ENCODE measurements around the gene BET1L.
"Not testable (repeated sequence)": the region's sequence is repeated elsewhere in the genome, so short reads cannot be mapped to it uniquely, and the experiment has no call there.

BET1L gene

DNA sequence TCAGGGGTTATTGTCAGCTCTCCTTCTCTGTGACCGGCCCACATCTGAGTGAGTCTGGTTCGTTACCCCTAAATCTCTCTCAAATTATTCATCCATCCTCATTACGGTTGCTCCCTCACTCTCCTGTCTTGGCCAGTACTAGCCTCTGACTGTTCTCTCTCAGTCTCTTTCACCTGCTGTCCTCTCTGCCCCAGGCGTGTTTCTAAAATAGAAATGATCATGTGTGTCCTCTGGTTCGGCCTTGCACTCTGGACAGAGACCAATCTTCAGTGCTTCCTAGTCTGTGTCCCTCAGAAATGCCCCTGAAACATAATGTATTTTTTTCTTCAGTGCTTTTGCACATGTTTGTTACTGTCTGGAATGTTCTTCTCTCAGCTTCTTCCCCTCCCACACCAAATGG is 34.4 kb upstream of the BET1L start:
- Histone ChIP-seq H3K27me3 (replicated peaks; ENCODE audit: control insufficient read depth, insufficient read depth, low read length) (no peaks in the 10 kb centered on the region), H3K4me3 (ENCODE audit: low read length) (no peak overlapping the region), H3K9me3 (ENCODE audit: control insufficient read depth, low read length) (no peaks in the 10 kb centered on the region), H3K4me1 (ENCODE audit: control insufficient read depth, insufficient read depth, low read length) (peaks cover 10% of the 10 kb centered on the region), H3K9ac (ENCODE audit: low read length) (no peak overlapping the region), H3K36me3 (ENCODE audit: control insufficient read depth, insufficient read depth, low read length, severe bottlenecking) (peaks cover 65% of the 10 kb centered on the region)
- DNase-seq (ENCODE audit: low read depth), result no peak

DNA sequence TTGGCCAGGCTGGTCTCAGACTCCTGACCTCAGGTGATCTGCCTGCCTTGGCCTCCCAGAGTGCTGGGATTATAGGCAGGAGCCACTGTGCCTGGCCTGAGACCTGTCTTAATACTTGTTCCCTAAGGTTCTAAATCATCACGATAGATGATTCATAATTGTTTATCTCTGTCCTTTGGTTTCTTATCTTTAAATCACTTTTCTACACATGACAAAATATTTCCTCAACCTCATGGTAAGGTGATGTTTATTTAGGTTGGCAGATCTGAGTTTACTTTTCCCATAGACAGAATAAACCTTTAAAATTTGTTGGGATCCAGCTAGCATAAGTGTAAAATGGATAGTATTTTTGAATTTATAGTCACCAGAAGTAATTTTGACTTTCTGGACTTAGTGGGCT is 33.1 kb upstream of the BET1L start:
- Histone ChIP-seq H3K9me3 (ENCODE audit: control insufficient read depth, low read length) (no peaks in the 10 kb centered on the region), H3K27me3 (replicated peaks; ENCODE audit: control insufficient read depth, insufficient read depth, low read length) (no peaks in the 10 kb centered on the region), H3K36me3 (ENCODE audit: control insufficient read depth, insufficient read depth, low read length, severe bottlenecking) (peaks cover 52% of the 10 kb centered on the region), H3K9ac (ENCODE audit: low read length) (no peak overlapping the region), H3K4me3 (ENCODE audit: low read length) (no peak overlapping the region), H3K4me1 (ENCODE audit: control insufficient read depth, insufficient read depth, low read length) (peaks cover 13% of the 10 kb centered on the region)
- no peak for DNase-seq (ENCODE audit: low read depth)

- not testable (repeated sequence) for H3K9me3 ChIP-seq (ENCODE audit: control insufficient read depth, low read length); DNase-seq (ENCODE audit: low read depth); H3K27me3 ChIP-seq (replicated peaks; ENCODE audit: control insufficient read depth, insufficient read depth, low read length)
- peak overlapping the region; percentile 91 for H3K9ac ChIP-seq (ENCODE audit: low read length)
- peaks cover 15% of the 10 kb centered on the region for H3K4me1 ChIP-seq (ENCODE audit: control insufficient read depth, insufficient read depth, low read length)
- H3K4me3 ChIP-seq (ENCODE audit: low read length), result peak overlapping the region; percentile 91
- peaks cover 32% of the 10 kb centered on the region for H3K36me3 ChIP-seq (ENCODE audit: control insufficient read depth, insufficient read depth, low read length, severe bottlenecking)
Measured at GRCh38 chr11:238346-238745, 31.1 kb upstream of the BET1L start.

DNA sequence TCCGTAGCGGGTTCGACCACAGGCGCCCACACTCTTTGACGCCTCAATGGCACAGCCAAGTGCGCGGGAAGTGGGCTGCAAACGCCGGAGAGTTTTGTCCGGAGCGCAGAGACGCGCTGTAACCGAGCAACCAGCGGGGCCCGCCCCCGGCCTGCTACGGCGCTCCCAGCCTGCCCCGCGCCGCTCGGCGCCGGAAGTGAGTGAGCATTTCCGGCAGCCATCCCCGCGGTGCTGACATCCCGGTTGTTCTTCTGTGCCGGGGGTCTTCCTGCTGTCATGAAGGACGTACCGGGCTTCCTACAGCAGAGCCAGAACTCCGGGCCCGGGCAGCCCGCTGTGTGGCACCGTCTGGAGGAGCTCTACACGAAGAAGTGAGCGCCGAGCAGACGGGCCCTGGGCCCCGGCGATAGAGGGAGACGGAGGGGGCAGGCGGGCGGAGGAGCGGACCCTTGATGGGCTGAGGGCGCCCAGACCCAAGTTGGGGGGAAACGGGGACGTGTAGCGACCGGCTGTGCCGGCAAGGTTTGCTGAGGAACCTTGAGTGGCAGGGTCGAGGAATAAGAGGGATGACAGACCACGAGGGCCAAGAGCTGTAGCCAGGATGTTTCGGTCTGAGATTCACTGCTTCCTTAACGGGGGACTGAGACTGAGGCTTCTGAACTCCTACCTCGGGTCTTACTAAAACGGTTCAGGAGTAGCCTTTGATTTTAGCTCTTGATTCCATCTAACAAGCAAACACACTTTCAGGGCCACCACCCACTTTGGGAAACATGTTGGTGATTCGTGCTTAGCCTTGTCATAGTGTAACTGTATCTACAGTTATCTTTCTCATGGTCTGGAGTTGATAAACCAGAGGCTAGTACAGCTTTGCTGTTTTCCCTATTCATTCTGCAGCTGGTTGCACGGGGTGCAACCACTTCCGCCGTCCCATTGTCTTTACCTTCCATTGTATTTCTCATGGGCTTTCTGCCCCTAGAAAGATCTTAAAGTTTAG is 29.9 kb upstream of the BET1L start, which contains the start of gene PSMD13:
PSMD13 (plus strand) TSS at position 203 of the 994 bp plus-strand sequence; CDS start at position 277, 74 bp downstream.
- H3K27me3 ChIP-seq (replicated peaks; ENCODE audit: control insufficient read depth, insufficient read depth, low read length), result no peaks in the 10 kb centered on the region
- peak; percentile 96 for DNase-seq (ENCODE audit: low read depth)
- H3K9me3 ChIP-seq (ENCODE audit: control insufficient read depth, low read length), result no peaks in the 10 kb centered on the region
- peak within 1 kb of the TSS; percentile 91 for H3K4me3 ChIP-seq (ENCODE audit: low read length)
- peak within 1 kb of the TSS; percentile 92 for H3K9ac ChIP-seq (ENCODE audit: low read length)
- H3K36me3 ChIP-seq (ENCODE audit: control insufficient read depth, insufficient read depth, low read length, severe bottlenecking), result peaks cover 20% of the 10 kb centered on the region
- peaks cover 15% of the 10 kb centered on the region for H3K4me1 ChIP-seq (ENCODE audit: control insufficient read depth, insufficient read depth, low read length)

DNA sequence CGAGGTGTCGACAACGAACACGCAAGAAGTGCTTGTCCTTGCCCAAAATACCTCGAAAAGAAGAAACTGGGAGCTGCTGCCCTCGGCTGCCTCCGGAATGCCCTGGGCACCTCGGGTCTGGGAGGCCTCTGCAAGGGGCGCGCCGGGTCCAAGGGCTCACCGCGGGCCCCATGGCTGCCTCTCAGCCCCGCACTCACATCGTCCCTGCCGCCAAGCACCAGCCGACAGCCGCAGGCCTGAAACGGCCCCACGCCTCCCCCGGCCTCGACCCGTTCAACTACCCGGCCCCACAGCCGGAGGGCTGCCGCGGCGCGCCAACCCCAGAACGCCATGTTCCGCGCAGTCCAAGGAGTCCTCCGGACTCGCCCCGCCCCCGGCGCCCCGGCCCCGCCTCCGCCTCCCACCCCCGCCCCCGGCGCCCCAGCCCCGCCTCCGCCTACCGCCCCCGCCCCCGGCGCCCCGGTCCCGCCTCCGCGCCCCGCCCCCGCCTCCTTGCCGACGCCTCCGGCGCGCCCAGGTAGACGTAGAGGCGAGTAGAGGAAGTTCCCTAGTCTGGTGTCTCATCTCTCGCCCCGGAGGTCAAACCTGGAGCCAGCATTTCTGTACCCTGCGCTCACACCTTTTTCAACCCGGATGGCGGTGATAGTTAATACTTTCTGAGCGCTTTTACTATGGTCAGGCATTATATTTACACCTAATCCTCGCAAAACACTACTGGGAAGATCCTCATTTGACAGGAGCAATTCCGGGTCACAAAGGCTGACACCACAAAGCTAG is 29.0 kb upstream of the BET1L start, which contains the start of gene SIRT3:
SIRT3 (minus strand) TSS at position 346 of the 777 bp plus-strand sequence; CDS start at position 332, 14 bp downstream.
- Histone ChIP-seq H3K9me3 (ENCODE audit: control insufficient read depth, low read length) (no peaks in the 10 kb centered on the region), H3K4me3 (ENCODE audit: low read length) (peak within 1 kb of the TSS; percentile 91), H3K9ac (ENCODE audit: low read length) (peak within 1 kb of the TSS; percentile 92), H3K36me3 (ENCODE audit: control insufficient read depth, insufficient read depth, low read length, severe bottlenecking) (peaks cover 11% of the 10 kb centered on the region), H3K4me1 (ENCODE audit: control insufficient read depth, insufficient read depth, low read length) (peaks cover 15% of the 10 kb centered on the region), H3K27me3 (replicated peaks; ENCODE audit: control insufficient read depth, insufficient read depth, low read length) (no peaks in the 10 kb centered on the region)
- DNase-seq (ENCODE audit: low read depth), result peak; percentile 90

GRCh38 chr11:235609-235996 is 28.4 kb upstream of the BET1L start:
- Histone ChIP-seq H3K4me3 (ENCODE audit: low read length) (peak overlapping the region; percentile 90), H3K4me1 (ENCODE audit: control insufficient read depth, insufficient read depth, low read length) (peaks cover 15% of the 10 kb centered on the region), H3K9ac (ENCODE audit: low read length) (peak overlapping the region; percentile 92), H3K9me3 (ENCODE audit: control insufficient read depth, low read length) (no peaks in the 10 kb centered on the region), H3K36me3 (ENCODE audit: control insufficient read depth, insufficient read depth, low read length, severe bottlenecking) (peaks cover 7% of the 10 kb centered on the region), H3K27me3 (replicated peaks; ENCODE audit: control insufficient read depth, insufficient read depth, low read length) (no peaks in the 10 kb centered on the region)
- DNase-seq (ENCODE audit: low read depth), result no peak

DNA sequence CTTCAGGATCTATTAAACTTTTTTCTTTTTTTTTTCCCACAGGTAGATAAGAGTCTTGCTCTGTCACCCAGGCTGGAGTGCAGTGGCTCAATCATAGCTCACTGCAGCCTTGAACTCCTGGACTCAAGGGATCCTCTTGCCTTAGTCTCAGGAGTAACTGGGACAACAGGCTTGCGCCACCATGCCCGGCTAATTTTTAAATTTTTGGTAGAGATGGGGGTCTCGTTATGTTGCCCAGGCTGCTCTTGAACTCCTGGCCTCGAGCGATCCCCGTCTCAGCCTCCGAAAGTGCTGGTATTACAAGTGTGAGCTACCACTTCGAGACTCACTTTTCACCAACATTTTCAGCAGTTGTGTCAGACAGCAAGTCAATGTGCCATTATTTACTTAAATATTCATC is 28.0 kb upstream of the BET1L start:
- Histone ChIP-seq H3K9ac (ENCODE audit: low read length) (peak overlapping the region; percentile 92), H3K4me1 (ENCODE audit: control insufficient read depth, insufficient read depth, low read length) (peaks cover 15% of the 10 kb centered on the region), H3K9me3 (ENCODE audit: control insufficient read depth, low read length) (no peaks in the 10 kb centered on the region), H3K27me3 (replicated peaks; ENCODE audit: control insufficient read depth, insufficient read depth, low read length) (no peaks in the 10 kb centered on the region), H3K4me3 (ENCODE audit: low read length) (peak overlapping the region; percentile 90), H3K36me3 (ENCODE audit: control insufficient read depth, insufficient read depth, low read length, severe bottlenecking) (peaks cover 7% of the 10 kb centered on the region)
- DNase-seq (ENCODE audit: low read depth), result no peak

- Histone ChIP-seq H3K4me1 (ENCODE audit: control insufficient read depth, insufficient read depth, low read length) (peaks cover 11% of the 10 kb centered on the region), H3K9ac (ENCODE audit: low read length) (no peak overlapping the region), H3K27me3 (replicated peaks; ENCODE audit: control insufficient read depth, insufficient read depth, low read length) (no peaks in the 10 kb centered on the region), H3K9me3 (ENCODE audit: control insufficient read depth, low read length) (no peaks in the 10 kb centered on the region), H3K36me3 (ENCODE audit: control insufficient read depth, insufficient read depth, low read length, severe bottlenecking) (peaks cover 3% of the 10 kb centered on the region), H3K4me3 (ENCODE audit: low read length) (no peak overlapping the region)
- no peak for DNase-seq (ENCODE audit: low read depth)
Measured at GRCh38 chr11:232783-233565, 25.8 kb upstream of the BET1L start.

- no peaks in the 10 kb centered on the region for H3K9me3 ChIP-seq (ENCODE audit: control insufficient read depth, low read length)
- H3K4me1 ChIP-seq (ENCODE audit: control insufficient read depth, insufficient read depth, low read length), result peaks cover 3% of the 10 kb centered on the region
- no peak overlapping the region for H3K4me3 ChIP-seq (ENCODE audit: low read length)
- no peak overlapping the region for H3K9ac ChIP-seq (ENCODE audit: low read length)
- H3K27me3 ChIP-seq (replicated peaks; ENCODE audit: control insufficient read depth, insufficient read depth, low read length), result no peaks in the 10 kb centered on the region
- no peak for DNase-seq (ENCODE audit: low read depth)
- peaks cover 3% of the 10 kb centered on the region for H3K36me3 ChIP-seq (ENCODE audit: control insufficient read depth, insufficient read depth, low read length, severe bottlenecking)
Measured at GRCh38 chr11:230431-230830, 23.2 kb upstream of the BET1L start.

- DNase-seq (ENCODE audit: low read depth), result no peak
- Histone ChIP-seq H3K9ac (ENCODE audit: low read length) (no peak overlapping the region), H3K4me1 (ENCODE audit: control insufficient read depth, insufficient read depth, low read length) (no peaks in the 10 kb centered on the region), H3K9me3 (ENCODE audit: control insufficient read depth, low read length) (no peaks in the 10 kb centered on the region), H3K27me3 (replicated peaks; ENCODE audit: control insufficient read depth, insufficient read depth, low read length) (no peaks in the 10 kb centered on the region), H3K36me3 (ENCODE audit: control insufficient read depth, insufficient read depth, low read length, severe bottlenecking) (peaks cover 6% of the 10 kb centered on the region), H3K4me3 (ENCODE audit: low read length) (no peak overlapping the region)
Measured at GRCh38 chr11:227824-228379, 20.7 kb upstream of the BET1L start.

All from adipocyte (in vitro differentiated cells).